ENCODE data around the gene STAG3.

Gene STAG3

DNA sequence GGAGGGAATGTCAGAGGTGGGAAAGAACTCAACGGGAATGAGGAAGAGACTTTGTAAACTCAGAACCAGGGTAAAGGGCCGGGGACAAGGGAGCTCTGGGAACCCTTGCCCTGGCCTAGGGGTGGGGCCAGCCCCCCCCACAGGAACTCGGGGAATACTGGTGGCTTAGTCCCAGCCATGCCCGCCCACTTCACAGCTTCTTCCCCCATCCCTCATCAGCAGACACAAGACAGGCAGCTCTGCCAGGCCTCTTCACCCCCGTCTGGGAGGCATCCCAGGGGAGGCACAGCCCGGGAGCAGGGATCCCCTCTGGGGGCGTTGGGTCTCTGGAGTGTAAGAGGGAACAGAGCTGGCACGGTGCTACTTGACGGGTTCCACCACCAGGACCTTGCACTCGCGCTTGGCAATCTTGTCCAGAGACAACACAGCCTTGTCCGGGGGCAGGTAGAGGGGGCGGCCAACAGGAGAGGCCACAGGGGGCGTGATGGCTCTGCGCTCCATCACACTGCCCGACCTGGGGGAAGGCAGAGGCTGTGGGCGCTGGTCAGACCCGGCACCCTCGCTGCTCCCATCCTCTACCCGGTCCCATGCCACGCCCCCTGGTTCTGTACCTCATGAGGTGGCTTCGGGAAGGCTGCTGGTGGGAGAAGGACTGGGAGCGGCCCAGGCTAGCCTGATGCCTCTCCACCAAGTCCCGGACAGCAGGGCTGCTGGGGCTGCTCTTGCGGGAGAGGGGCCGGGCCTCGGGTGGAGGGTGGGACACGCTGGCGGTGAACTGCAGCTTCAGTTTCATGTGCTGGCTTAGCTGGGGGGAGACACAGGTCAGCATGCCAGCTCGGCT is 22.8 kb upstream of the STAG3 start:
- no peak for DNase-seq (ENCODE audit: low read depth in 2 of 2, low spot score in 1 of 2)

DNA sequence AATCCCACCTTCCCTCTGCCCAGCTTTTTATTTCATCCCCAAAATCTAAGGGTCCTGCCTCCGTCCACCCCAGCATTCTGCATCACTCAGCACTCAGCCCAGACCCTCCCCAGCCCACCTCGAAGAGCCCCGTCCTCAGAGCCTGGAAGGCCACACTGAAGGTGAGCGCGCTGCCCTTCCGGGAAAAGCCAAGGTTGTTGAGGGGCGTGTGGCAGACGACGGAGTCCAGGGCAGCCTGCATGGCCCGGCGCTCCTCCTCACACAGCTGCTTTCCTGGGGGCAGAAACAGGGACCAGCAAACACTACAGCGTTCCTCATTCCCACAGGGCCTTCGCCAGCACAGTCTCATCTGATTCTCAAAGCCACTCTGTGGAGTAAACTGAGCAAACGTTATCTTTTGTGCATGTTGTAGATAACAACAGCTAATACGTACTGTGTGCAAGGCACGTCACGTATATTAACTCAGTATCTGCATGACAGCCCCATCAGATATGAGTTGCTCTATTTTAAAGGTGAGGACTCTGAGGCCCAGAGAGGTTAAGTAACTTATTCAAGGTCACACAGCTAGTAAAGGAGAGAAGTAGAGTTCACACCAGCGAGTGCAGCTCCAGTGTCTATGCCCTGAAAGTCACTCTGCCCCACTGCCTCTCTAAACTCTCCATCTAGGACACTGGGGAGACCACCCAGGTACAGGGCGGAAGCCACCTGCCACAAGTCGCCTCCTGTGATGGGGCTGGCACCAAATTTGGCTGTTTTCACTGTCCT is 22.0 kb upstream of the STAG3 start:
- DNase-seq (ENCODE audit: low read depth in 2 of 2, low spot score in 1 of 2), result no peak

GRCh38 chr7:100156331-100157068 is 21.2 kb upstream of the STAG3 start:
- DNase-seq (ENCODE audit: low read depth in 2 of 2, low spot score in 1 of 2), result no peak

- no peak for DNase-seq (ENCODE audit: low read depth in 2 of 2, low spot score in 1 of 2)
Observed at GRCh38 chr7:100157069-100157333, 20.7 kb upstream of the STAG3 start.

DNA sequence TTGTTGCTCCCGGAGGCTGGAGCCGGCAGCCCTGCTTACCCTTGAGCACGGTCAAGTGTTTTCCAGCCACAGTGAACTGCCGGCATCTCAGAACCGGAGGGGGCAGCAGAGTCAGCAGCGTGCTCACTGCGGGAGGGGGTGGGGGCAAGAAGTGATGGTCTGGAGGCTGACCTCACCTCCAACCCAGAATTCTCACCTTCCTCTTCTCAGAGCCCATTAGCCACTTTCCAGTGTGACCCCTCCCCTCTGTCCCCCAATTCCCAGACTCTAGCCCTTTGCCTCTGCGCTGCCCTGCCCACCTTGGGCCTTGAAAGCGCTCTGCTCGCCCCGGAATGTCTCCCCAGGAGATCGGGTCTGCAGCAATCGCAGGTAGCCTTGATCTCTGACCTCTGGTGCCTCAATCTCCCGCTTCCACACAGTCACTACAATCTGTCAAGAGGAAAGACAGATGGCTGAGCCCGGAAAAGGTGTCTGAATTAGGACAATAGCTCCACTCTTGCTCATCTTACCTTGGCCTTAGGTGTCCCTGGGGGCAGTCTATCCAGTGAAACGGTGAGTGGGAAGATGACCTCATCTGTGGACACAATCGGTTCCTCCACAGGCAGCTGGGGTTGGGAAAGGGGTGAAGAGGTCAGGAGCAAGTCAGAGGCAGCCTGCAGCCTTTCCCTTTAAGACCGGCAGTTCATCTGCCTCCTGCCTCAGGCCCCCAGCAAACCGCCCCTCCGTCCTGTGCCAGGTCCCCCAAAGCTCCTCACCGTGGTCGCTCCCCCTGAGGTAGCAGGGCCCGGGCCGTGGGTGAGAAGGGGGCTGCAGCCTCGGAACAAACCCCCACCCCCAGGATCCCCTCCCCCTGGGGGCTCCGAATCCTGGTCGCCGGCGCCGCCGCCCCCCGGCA is 20.1 kb upstream of the STAG3 start:
- DNase-seq (ENCODE audit: low read depth in 2 of 2, low spot score in 1 of 2), result no peak

GRCh38 chr7:100158229-100159098 is 19.3 kb upstream of the STAG3 start, which contains the start of gene TRAPPC14:
TRAPPC14 (minus strand) TSS chr7:100158723; CDS start chr7:100158499, 224 bp downstream.
- peak; percentile 76 to 83 for DNase-seq (ENCODE audit: low read depth in 2 of 2, low spot score in 1 of 2)

DNA sequence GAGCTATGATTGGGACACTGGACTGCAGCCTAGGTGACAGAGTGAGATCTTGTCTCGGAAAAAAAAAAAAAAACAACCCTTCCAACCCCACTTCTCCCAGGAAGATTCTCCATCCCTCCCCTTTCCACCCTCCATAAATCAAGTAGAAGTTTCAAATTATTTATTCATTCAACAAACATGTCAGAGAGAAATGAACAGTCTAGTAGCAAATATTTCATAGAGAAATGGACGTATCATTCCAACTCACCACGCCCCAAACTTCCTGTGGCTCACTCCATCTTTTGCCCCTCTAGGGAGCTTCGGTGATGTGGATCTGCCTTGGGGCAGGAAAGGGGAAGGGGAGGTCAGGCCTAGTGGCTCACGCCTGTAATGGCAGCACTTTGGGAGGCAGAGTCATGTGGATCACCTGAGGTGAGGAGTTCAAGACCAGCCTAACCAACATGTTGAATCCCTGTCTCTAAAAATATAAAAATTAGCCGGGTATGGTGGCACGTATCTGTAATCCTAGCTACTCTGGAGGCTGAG is 18.6 kb upstream of the STAG3 start:
- DNase-seq (ENCODE audit: low read depth in 2 of 2, low spot score in 1 of 2), result no peak

DNA sequence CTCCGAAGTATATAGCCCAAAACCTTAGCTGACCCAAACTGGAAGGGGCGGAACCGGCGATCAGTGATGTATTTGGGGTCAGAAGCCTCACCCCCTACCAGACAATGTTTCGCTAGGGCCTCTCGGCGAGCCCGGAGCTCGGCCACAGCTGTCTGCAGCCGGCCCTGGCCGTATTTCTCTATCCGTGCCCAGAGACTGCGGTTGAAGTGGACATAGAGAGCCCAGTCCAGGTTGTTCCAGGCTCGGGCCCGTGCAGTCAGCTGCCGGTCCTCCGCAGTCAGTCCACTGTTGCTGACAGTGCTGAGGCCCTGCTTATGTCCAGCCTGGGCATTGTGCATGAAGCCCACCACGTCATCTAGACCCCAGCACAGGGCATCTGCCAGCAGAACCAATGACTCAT is 17.7 kb upstream of the STAG3 start:
- DNase-seq (ENCODE audit: low read depth in 2 of 2, low spot score in 1 of 2), result no peak

DNA sequence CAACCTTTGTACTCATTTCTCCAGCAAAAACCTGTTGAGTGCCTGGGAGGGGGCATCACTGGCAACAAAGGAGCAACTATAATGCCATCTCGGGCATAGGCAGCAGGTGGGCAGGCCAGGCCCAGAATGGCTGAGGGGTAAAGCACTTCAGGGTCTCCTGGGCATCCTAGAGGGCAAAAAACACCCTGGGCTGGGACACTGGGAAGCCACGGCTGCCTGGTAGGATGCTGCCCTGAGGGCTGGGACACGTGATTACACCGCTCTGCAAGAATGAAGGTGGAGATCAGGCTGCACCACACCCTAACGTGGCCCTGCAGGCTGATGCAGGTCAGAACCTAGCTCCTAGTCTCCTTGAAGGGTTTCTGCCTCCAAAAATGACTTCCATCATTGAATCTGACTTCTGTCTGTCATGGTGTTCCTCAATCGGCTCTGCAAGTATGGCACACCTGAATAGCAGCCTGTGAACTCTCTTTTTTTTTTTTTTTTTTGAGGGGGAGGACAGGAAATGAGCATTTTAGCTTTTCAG is 14.6 kb upstream of the STAG3 start:
- no peak for DNase-seq (ENCODE audit: low read depth in 2 of 2, low spot score in 1 of 2)

DNA sequence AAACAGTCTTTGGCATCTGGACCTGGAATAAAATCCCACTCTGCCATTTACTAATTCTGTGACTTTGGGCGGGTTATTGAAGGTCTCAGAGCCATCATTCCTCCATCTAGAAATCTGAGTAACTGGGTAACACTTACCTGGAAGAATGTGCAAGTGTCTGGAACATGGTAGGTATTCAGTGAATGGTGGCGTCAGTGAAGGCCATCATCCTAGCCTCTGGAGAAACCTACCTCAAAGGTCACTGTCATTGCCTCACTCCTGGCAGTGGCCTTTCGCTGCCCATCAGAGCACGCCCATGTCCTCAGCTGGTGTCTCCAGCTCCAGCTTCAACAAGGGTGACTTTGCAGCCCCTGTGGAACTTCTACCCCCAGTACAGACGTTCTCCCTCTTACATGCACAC is 13.8 kb upstream of the STAG3 start:
- DNase-seq (ENCODE audit: low read depth in 2 of 2, low spot score in 1 of 2), result no peak

DNA sequence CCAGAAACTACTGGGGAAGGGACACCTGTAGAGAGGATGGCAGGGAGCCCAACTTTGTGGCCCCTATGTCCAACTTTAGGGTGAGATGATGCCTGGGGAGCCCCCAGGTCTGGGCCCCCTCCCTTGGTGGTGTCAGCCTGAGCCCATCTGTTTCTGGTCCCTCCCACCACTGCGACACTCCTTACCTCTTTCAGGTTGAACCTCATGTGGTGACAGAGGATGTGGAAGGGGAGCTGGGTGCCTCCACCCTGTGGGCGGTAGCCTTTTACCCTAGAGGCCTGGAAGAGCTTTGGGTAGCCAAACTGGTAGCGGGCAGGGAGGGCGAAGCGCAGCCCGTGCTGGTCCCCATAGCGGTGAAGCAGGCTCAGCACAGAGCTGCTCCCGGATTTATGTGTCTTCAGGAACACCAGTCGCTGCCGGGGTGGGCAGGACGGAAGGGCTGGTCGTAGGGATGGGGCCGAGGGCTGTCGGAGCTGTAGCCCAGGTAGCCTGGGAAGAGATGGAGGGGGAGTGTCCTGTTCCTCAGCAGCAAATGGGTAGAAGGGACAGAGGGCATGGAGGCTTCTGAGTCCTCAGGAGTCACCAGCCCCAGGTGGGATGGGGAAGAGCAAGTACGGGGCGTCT is 11.3 kb upstream of the STAG3 start:
- no peak for DNase-seq (ENCODE audit: low read depth in 2 of 2, low spot score in 1 of 2)

DNA sequence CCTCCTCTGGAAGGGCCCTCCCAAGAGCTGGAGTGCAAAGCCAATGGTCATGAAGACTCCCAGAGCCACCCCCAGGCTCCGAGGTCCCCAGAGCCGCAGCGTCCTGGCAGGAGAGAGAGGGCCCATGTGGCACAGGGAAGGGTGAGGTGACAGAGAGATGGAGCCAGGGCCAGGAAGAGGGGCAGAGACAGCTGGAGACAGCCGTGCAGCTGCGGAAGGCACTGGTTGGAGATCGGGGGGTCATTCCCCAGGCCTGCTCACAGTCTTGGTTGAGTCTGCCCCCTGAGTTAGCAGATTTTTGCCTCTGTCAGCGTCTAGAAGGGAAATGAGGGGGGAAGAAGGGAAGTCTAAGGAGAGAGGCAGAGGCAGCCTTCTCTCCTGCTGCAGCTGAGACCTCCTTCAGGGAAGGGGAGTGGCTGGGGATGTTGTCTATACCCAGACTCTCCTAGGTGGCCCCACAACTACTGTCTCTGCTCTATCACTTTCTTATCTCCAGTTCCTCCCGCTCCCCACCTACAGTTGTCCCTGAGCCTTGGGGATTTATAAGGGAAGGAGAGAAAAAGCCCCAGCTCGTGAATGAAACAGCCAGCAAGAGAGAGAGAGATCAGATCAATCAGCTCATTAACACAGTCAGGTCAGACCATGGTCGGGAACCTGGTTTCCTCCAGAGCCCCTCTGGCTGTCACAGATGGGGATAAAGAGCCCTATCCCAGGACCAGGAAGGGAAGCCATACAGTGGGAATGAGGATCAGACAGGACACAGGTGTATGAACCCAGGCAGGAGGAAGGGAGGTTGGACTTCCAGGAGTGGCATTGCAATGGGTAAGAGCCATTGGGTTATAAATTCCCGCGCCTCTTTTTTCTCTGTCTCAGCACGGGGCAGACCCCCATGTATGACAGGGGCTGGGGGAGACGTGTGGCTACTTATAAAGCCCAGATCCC is 10.5 kb upstream of the STAG3 start:
- no peak for DNase-seq (ENCODE audit: low read depth in 2 of 2, low spot score in 1 of 2)

DNA sequence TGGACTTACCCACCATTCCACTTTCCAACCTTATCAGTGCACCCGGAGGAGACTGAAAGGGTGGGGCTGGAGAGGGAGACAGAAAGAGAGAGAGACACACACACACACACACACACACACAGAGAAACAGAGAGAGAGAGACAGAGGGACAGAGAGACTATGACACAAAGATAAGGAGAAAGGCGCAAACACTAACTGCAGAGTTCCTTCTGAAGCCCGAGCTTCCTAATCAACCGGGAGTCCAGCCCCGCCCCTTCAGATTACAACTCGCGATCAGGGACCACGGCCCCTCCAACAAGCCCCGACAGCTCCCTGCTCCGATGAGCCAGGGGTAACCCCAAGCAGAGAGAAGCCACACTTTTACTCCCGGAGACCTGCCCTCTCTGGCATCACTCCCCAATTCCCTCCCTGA is 9.8 kb upstream of the STAG3 start:
- DNase-seq (ENCODE audit: low read depth in 2 of 2, low spot score in 1 of 2), result no peak

DNA sequence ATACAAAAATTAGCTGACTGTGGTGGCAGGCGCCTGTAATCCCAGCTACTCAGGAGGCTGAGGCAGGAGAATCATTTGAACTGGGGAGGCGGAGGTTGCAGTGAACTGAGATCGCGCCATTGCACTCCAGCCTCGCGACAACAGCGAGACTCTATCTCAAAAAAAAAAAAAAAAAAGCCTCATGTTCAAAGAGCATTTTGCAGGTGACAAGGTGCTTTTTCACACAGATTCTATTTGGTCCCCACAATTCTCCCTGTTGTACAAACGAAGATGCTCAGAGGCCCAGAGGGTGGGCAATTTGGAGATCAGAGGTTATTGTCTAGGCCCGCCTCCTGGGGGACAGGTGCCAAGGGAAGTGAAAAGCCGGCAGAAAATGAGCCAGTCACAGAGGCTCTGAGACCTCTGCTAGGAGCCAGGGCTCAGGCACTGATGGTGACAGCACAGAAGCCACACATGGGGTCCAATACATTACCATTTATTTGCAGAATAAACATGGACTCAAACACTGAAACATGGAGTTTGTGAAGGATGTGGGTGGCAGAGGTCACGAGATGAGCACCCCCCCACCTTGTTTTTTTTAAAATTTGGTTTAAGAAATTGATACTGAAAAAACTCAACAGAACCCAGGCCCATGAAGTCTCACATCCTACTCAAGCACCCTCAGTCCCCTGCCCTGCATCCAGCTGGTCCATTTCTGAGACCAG is 8.4 kb upstream of the STAG3 start:
- DNase-seq (ENCODE audit: low read depth in 2 of 2, low spot score in 1 of 2), result no peak

GRCh38 chr7:100170101-100170897 is 7.4 kb upstream of the STAG3 start:
- DNase-seq (ENCODE audit: low read depth in 2 of 2, low spot score in 1 of 2), result no peak

DNA sequence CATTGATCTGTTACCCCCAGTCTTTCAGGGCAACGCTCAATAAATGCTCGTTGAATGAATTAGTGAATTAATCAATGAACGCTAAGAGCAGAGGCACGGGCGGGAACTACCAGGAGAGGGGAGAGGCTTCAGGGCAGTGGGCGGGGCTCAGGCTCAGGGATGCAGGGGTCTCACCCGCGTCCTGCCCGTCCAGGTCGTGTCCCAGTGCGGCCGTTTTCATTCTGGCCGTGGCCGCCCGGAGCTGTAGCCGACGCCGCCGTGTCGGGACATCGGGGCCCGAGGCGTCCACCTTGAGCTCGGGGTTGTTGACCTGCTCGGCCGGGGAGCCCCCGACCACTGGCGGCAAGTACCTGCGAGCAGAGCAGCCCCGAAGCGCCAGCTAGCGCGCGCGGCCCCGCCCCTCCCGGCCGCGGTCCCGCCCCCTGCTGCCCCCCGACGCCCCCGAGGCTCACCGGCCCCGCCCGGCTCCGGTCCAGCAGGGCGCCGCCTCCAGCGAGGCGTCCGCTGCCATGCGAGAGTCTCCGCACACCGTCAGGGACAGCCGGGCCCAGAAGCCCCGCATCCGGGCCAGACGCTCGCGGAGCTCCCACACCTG is 6.5 kb upstream of the STAG3 start:
- DNase-seq (ENCODE audit: low read depth in 2 of 2, low spot score in 1 of 2), result no peak
